ENCODE measurements around the gene RADIL. TPM values are rescaled to one million over a fixed set of nuclear protein-coding genes. Genes with fewer than 3 reads are reported as not detected.
"Not testable (repeated sequence)": the region's sequence is repeated elsewhere in the genome, so short reads cannot be mapped to it uniquely, and the experiment has no call there.

Gene RADIL
- total RNA-seq, 1 experiment from 2014 or later = not detected

DNA sequence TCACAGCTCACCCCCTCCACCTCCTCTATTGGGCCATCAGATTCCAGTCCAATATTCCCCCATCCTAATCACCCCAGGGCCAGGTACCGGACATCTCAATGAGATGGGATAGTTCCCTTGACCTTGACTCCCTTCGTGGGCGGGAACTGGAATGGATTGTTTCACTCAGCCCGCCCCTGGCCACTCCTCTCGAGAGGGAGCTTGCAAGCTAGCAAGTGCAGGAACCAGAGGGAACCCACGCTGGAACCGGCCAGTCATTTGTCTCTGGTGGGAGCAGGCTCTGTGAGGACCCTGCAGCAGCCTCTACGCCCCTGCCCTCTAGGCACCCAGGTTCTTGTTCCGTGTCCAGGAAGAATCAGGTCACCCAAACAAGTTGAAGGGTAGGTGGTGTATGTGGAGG, 11.0 kb upstream of the RADIL start:
- intact Hi-C loops (cut with micrococcal nuclease) = no loop called here
- ChIA-PET CTCF (interaction anchor here (0.6 kb wide), 1 partner anchor 101 kb away, joined by 3 read pairs; no protein-coding TSS in a partner anchor), POLR2A (no interaction called here)
- H3K4me1 Mint-ChIP-seq (ENCODE audit: insufficient read depth, unreplicated experiment) = no peaks in the 10 kb centered on the region
- H3K9me3 Mint-ChIP-seq (ENCODE audit: unreplicated experiment) = no peaks in the 10 kb centered on the region
- no peak for DNase-seq (ENCODE audit: unreplicated experiment)
- no peaks in the 10 kb centered on the region for H3K27me3 Mint-ChIP-seq (ENCODE audit: insufficient read depth, unreplicated experiment)
- BruUV-seq (replicated peaks) = no TSS peak
- H3K4me3 Mint-ChIP-seq (ENCODE audit: unreplicated experiment) = no peak overlapping the region
- H3K27ac Mint-ChIP-seq (ENCODE audit: low read depth, unreplicated experiment) = no peak overlapping the region
- H3K36me3 Mint-ChIP-seq (ENCODE audit: insufficient read depth, unreplicated experiment) = no peaks in the 10 kb centered on the region
- TF ChIP-seq, protein P1, sequence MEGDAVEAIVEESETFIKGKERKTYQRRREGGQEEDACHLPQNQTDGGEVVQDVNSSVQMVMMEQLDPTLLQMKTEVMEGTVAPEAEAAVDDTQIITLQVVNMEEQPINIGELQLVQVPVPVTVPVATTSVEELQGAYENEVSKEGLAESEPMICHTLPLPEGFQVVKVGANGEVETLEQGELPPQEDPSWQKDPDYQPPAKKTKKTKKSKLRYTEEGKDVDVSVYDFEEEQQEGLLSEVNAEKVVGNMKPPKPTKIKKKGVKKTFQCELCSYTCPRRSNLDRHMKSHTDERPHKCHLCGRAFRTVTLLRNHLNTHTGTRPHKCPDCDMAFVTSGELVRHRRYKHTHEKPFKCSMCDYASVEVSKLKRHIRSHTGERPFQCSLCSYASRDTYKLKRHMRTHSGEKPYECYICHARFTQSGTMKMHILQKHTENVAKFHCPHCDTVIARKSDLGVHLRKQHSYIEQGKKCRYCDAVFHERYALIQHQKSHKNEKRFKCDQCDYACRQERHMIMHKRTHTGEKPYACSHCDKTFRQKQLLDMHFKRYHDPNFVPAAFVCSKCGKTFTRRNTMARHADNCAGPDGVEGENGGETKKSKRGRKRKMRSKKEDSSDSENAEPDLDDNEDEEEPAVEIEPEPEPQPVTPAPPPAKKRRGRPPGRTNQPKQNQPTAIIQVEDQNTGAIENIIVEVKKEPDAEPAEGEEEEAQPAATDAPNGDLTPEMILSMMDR (IDR thresholded peaks at IDR 0.05; ENCODE audit: unreplicated experiment) = no peak

- no peak overlapping the region for H3K27ac Mint-ChIP-seq (ENCODE audit: low read depth, unreplicated experiment)
- intact Hi-C loops (cut with micrococcal nuclease) = no loop called here
- H3K9me3 Mint-ChIP-seq (ENCODE audit: unreplicated experiment) = no peaks in the 10 kb centered on the region
- TF ChIP-seq, protein P1 (IDR thresholded peaks at IDR 0.05; ENCODE audit: unreplicated experiment) = no peak
- DNase-seq (ENCODE audit: unreplicated experiment) = no peak
- no peaks in the 10 kb centered on the region for H3K27me3 Mint-ChIP-seq (ENCODE audit: insufficient read depth, unreplicated experiment)
- H3K4me3 Mint-ChIP-seq (ENCODE audit: unreplicated experiment) = no peak overlapping the region
- POLR2A ChIA-PET = no interaction called here
- CTCF ChIA-PET = interaction anchor here (0.6 kb wide), 1 partner anchor 102 kb away, joined by 3 read pairs; no protein-coding TSS in a partner anchor
- BruUV-seq (replicated peaks) = no TSS peak
- no peaks in the 10 kb centered on the region for H3K36me3 Mint-ChIP-seq (ENCODE audit: insufficient read depth, unreplicated experiment)
- no peaks in the 10 kb centered on the region for H3K4me1 Mint-ChIP-seq (ENCODE audit: insufficient read depth, unreplicated experiment)
These were observed 10.5 kb upstream of the RADIL start for GRCh38 chr7:4893929-4894475.

- H3K4me1 Mint-ChIP-seq (ENCODE audit: insufficient read depth, unreplicated experiment); POLR2A ChIA-PET; DNase-seq (ENCODE audit: unreplicated experiment); BruUV-seq (replicated peaks); H3K4me3 Mint-ChIP-seq (ENCODE audit: unreplicated experiment); H3K27ac Mint-ChIP-seq (ENCODE audit: low read depth, unreplicated experiment); H3K36me3 Mint-ChIP-seq (ENCODE audit: insufficient read depth, unreplicated experiment); CTCF ChIA-PET; intact Hi-C loops (cut with micrococcal nuclease); H3K27me3 Mint-ChIP-seq (ENCODE audit: insufficient read depth, unreplicated experiment); H3K9me3 Mint-ChIP-seq (ENCODE audit: unreplicated experiment): not testable (repeated sequence)
These were observed 9.7 kb upstream of the RADIL start for GRCh38 chr7:4893188-4893587.

DNA sequence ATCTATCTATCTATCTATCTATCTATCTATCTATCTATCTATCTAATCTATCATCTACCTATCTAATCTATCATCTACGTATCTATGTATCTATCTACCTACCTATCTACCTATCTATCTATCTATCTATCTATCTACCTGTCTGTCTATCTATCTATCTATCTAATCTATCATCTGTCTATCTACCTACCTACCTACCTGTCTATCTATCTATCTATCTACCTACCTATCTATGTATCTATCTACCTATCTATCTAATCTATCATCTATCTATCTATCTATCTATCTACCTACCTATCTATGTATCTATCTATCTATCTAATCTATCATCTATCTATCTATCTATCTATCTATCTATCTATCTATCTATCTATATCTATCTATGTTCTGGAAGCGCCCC, 8.0 kb upstream of the RADIL start:
- POLR2A ChIA-PET; BruUV-seq (replicated peaks); H3K27me3 Mint-ChIP-seq (ENCODE audit: insufficient read depth, unreplicated experiment); H3K27ac Mint-ChIP-seq (ENCODE audit: low read depth, unreplicated experiment); DNase-seq (ENCODE audit: unreplicated experiment); H3K36me3 Mint-ChIP-seq (ENCODE audit: insufficient read depth, unreplicated experiment); H3K4me1 Mint-ChIP-seq (ENCODE audit: insufficient read depth, unreplicated experiment); H3K4me3 Mint-ChIP-seq (ENCODE audit: unreplicated experiment); H3K9me3 Mint-ChIP-seq (ENCODE audit: unreplicated experiment); CTCF ChIA-PET; intact Hi-C loops (cut with micrococcal nuclease): not testable (repeated sequence)

DNA sequence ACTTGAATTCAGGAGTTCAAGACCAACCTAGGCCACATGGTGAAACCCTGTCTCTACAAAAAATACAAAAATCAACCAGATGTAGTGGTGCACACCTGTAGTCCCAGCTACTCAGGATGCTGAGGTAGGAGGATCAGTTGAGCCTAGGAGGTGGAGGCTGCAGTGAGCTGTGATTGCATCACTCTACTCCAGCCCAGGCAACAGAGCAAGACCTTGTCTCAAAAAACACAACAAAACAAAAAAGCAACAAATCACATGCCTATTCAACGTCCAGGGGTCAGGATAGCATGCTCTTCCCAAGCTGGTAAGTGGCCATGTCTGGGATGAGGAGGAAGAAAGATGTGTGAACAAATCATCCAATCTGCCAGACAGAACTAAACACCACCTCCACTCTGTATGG, 6.2 kb upstream of the RADIL start:
- TF ChIP-seq, protein P1 (IDR thresholded peaks at IDR 0.05; ENCODE audit: unreplicated experiment) = no peak
- BruUV-seq (replicated peaks) = no TSS peak
- ChIA-PET POLR2A (no interaction called here), CTCF (no interaction called here)
- H3K27me3 Mint-ChIP-seq (ENCODE audit: insufficient read depth, unreplicated experiment) = no peaks in the 10 kb centered on the region
- H3K4me3 Mint-ChIP-seq (ENCODE audit: unreplicated experiment) = no peak overlapping the region
- intact Hi-C loops (cut with micrococcal nuclease) = no loop called here
- no peaks in the 10 kb centered on the region for H3K9me3 Mint-ChIP-seq (ENCODE audit: unreplicated experiment)
- DNase-seq (ENCODE audit: unreplicated experiment) = no peak
- H3K36me3 Mint-ChIP-seq (ENCODE audit: insufficient read depth, unreplicated experiment) = no peaks in the 10 kb centered on the region
- H3K4me1 Mint-ChIP-seq (ENCODE audit: insufficient read depth, unreplicated experiment) = no peaks in the 10 kb centered on the region
- H3K27ac Mint-ChIP-seq (ENCODE audit: low read depth, unreplicated experiment) = no peak overlapping the region

All from MCF 10A (cell line).